NCI-H510A treated with DMSO at 0.1 percent for 48 hours (cell line): ENCODE data around the gene KRTCAP2.
"Not testable (repeated sequence)": the region's sequence is repeated elsewhere in the genome, so short reads cannot be mapped to it uniquely, and the experiment has no call there.

Experiments used
- DNase-seq: peaks from one replicate; lab custom pipeline; 2025; lab: John Stamatoyannopoulos, UW

Gene KRTCAP2

GRCh38 chr1:155199792-155200191 is 26.7 kb upstream of the KRTCAP2 start:
- no peak for DNase-seq

GRCh38 chr1:155198547-155198906 is 25.4 kb upstream of the KRTCAP2 start:
- no peak for DNase-seq

- no peak for DNase-seq
These were observed 24.9 kb upstream of the KRTCAP2 start for GRCh38 chr1:155197901-155198546.

- no peak for DNase-seq
These were observed 24.0 kb upstream of the KRTCAP2 start for GRCh38 chr1:155196893-155197638.

GRCh38 chr1:155196103-155196892 is 23.2 kb upstream of the KRTCAP2 start:
- no peak for DNase-seq

- no peak for DNase-seq
These were observed 22.3 kb upstream of the KRTCAP2 start for GRCh38 chr1:155195201-155196102.

- not testable (repeated sequence) for DNase-seq
These were observed 20.8 kb upstream of the KRTCAP2 start for GRCh38 chr1:155193991-155194240.

- peak; percentile 82 for DNase-seq
These were observed 20.3 kb upstream of the KRTCAP2 start for GRCh38 chr1:155193275-155193990.

GRCh38 chr1:155192346-155193274 is 19.5 kb upstream of the KRTCAP2 start:
- peak; percentile 81 for DNase-seq

GRCh38 chr1:155191904-155192303 is 18.8 kb upstream of the KRTCAP2 start:
- DNase-seq, result no peak

- not testable (repeated sequence) for DNase-seq
These were observed 16.8 kb upstream of the KRTCAP2 start for GRCh38 chr1:155189926-155190325.

GRCh38 chr1:155188268-155188667 is 15.2 kb upstream of the KRTCAP2 start:
- no peak for DNase-seq

GRCh38 chr1:155187456-155187891 is 14.4 kb upstream of the KRTCAP2 start:
- DNase-seq, result no peak

- no peak for DNase-seq
These were observed 13.8 kb upstream of the KRTCAP2 start for GRCh38 chr1:155186794-155187455.

- peak; percentile 71 for DNase-seq
These were observed 13.1 kb upstream of the KRTCAP2 start for GRCh38 chr1:155186067-155186793.

GRCh38 chr1:155185783-155186066 is 12.6 kb upstream of the KRTCAP2 start:
- DNase-seq, result no peak

- peak; percentile 18 for DNase-seq
These were observed 12.0 kb upstream of the KRTCAP2 start for GRCh38 chr1:155184835-155185782.

- no peak for DNase-seq
These were observed 11.3 kb upstream of the KRTCAP2 start for GRCh38 chr1:155184351-155184811.
